GM12878 (cell line): ENCODE measurements around the gene TMEM171. TPM values are rescaled to one million over a fixed set of nuclear protein-coding genes. Genes with fewer than 3 reads are reported as not detected.

Experiments
- ATAC-seq: fragments of 200-7000 bp; cut with Tn5 transposase; 3 replicates; pipeline ENCODE4 v1.9.1; 2020; ENCODE audit warnings: mild to moderate bottlenecking, moderate library complexity
- BruUV-seq: library from RNA; stranded (reverse); fragments of 400-500 nt; replicated peaks from 2 replicates; lab custom pipeline; 2021; lab: Mats Ljungman, UMichigan
- CTCF ChIA-PET: fragments of 300-600 bp; sonication (Branson Sonifier 250); formaldehyde crosslinking; extraction: SDS; loops from one replicate; lab custom pipeline; 2021; ENCODE audit warnings: inconsistent platforms; lab: Yijun Ruan, JAX
- POLR2A ChIA-PET: fragments of 350-600 bp; formaldehyde crosslinking; extraction: SDS; loops from one replicate; lab custom pipeline; 2021; ENCODE audit warnings: inconsistent platforms; lab: Charles Lee
- RAD21 ChIA-PET: fragments of 300-600 bp; sonication (Branson Sonifier 250); formaldehyde crosslinking; loops from one replicate; lab custom pipeline; 2023; ENCODE audit warnings: antibody characterized with exemption; ENCODE audit not compliant: unreplicated experiment; lab: Charles Lee
- SMC1A ChIA-PET: fragments of 300-600 bp; sonication (Branson Sonifier 250); formaldehyde crosslinking; loops from one replicate; lab custom pipeline; 2023; ENCODE audit not compliant: unreplicated experiment, uncharacterized antibody; lab: Charles Lee
- DNase-seq: peaks from one replicate; pipeline ENCODE4 v3.0.0-alpha.2; 2011; ENCODE audit warnings: low read depth, low spot score
- FAIRE-seq: peaks from 3 replicates; lab custom pipeline; 2011; peaks lifted over from hg19 to GRCh38; lab: Jason Lieb, UNC
- H2AFZ ChIP-seq: 2 replicates; pipeline ENCODE4 v1.6.0; 2011; ENCODE audit warnings: low read depth, low read length, control low read depth; ENCODE audit not compliant: control insufficient read depth
- H3K27ac ChIP-seq: 2 replicates; pipeline ENCODE4 v1.5.1; 2011; ENCODE audit warnings: control low read depth; ENCODE audit not compliant: control insufficient read depth, insufficient read depth
- H3K27me3 ChIP-seq, 2 experiments: replicated peaks in 1 of 2; 2 replicates each; pipeline versions ENCODE4 v1.6.0 to v1.6.1; 2011; ENCODE audit warnings: low read length in 1 of 2; ENCODE audit not compliant: control insufficient read depth in 2 of 2, insufficient read depth in 2 of 2
- H3K36me3 ChIP-seq, 2 experiments: 2 replicates each; pipeline ENCODE4 v1.5.1; 2011; ENCODE audit warnings: low read length in 1 of 2; ENCODE audit not compliant: control insufficient read depth in 2 of 2, insufficient read depth in 2 of 2
- H3K4me1 ChIP-seq: 2 replicates; pipeline ENCODE4 v1.6.1; 2011; ENCODE audit warnings: mild to moderate bottlenecking, low read length, moderate library complexity, mixed read lengths; ENCODE audit not compliant: control insufficient read depth, insufficient read depth
- H3K4me2 ChIP-seq: 2 replicates; pipeline ENCODE4 v1.6.0; 2011; ENCODE audit warnings: control low read depth; ENCODE audit not compliant: control insufficient read depth, insufficient read depth
- H3K4me3 ChIP-seq: fragments of 200-600 bp; sonication (generic); 2 replicates; pipeline ENCODE4 v1.5.1; 2016
- H3K79me2 ChIP-seq: 2 replicates; pipeline ENCODE4 v1.6.0; 2011; ENCODE audit warnings: low read length; ENCODE audit not compliant: control insufficient read depth, insufficient read depth
- H3K9ac ChIP-seq: 2 replicates; pipeline ENCODE4 v1.8.0; 2011; ENCODE audit warnings: low read length, control low read depth, mixed read lengths; ENCODE audit not compliant: control insufficient read depth, insufficient read depth
- H3K9me3 ChIP-seq: replicated peaks from 3 replicates; pipeline ENCODE4 v1.5.1; 2011; ENCODE audit warnings: mild to moderate bottlenecking, low read length; ENCODE audit not compliant: control insufficient read depth, insufficient read depth
- H4K20me1 ChIP-seq: 2 replicates; pipeline ENCODE4 v1.6.0; 2011; ENCODE audit not compliant: control insufficient read depth, insufficient read depth
- KAT2A ChIP-seq: conservative IDR thresholded peaks from 2 replicates; pipeline ENCODE4 v1.6.1; 2011; ENCODE audit warnings: low read depth, low read length; ENCODE audit not compliant: control insufficient read depth
- PML ChIP-seq: IDR thresholded peaks from 2 replicates; pipeline ENCODE4 v1.6.1; 2012; ENCODE audit warnings: low read length, inconsistent platforms
- RCOR1 ChIP-seq: conservative IDR thresholded peaks from 2 replicates; pipeline ENCODE4 v1.6.1; 2012; ENCODE audit warnings: low read depth, low read length, improper control_type of control experiment
- SUZ12 ChIP-seq: fragments of 200-600 bp; sonication (generic); IDR thresholded peaks from one replicate; pipeline ENCODE4 v1.6.1; 2018; ENCODE audit warnings: antibody characterized with exemption, mild to moderate bottlenecking; ENCODE audit not compliant: unreplicated experiment
- TBL1XR1 ChIP-seq: IDR thresholded peaks from 2 replicates; pipeline ENCODE4 v1.6.1; 2012; ENCODE audit warnings: low read depth, low read length, improper control_type of control experiment
- WGBS: methylation state at CpG from one replicate; pipeline ENCODE4 v1.1.6; 2016; ENCODE audit warnings: low lambda C conversion rate; ENCODE audit not compliant: insufficient replicate concordance, insufficient coverage; ENCODE audit errors: missing lambda C conversion rate; 5-methylcytosine and 5-hydroxymethylcytosine counted together
- in situ Hi-C: fragments of 300-500 bp; cut with MboI; formaldehyde crosslinking; loops from 9 replicates; pipeline ENCODE4 v1.14.3; 2018; ENCODE audit warnings: mixed read lengths
- intact Hi-C: fragments of 100-400 bp; cut with micrococcal nuclease; formaldehyde crosslinking; loops from one replicate; pipeline ENCODE4 v1.14.2; 2022; ENCODE audit not compliant: unreplicated experiment
- polyA plus RNA-seq, 11 experiments: library from polyadenylated mRNA; depleted of rRNA in 4 of 11; unstranded in 6 of 11; stranded (reverse) in 5 of 11; fragments of >200 nt; fragmentation: Nextera tagmentation in 4 of 11; fragmentation: Illumina TruSeq in 1 of 11; extraction: Ambion mirVana in 4 of 11; extraction: Trizol in 1 of 11; gene quantifications; 1 replicate in 1 of 11; 2 replicates in 10 of 11; pipeline versions ENCODE4 v1.2.1 to v1.2.3, GENCODE V29; 2011 to 2016; ENCODE audit warnings: inconsistent platforms in 2 of 11, missing spikeins in 2 of 11, low read depth in 1 of 11
- total RNA-seq, 4 experiments: library from RNA; depleted of rRNA in 3 of 4; stranded (reverse); fragments of >200 nt in 3 of 4; fragmentation: Illumina TruSeq in 1 of 4; extraction: Trizol in 1 of 4; gene quantifications; 2 replicates each; pipeline versions ENCODE4 v1.2.1 to v1.2.3, GENCODE V29; 2013 to 2021
- TF ChIP-seq, protein P1 (sequence below): IDR thresholded peaks from 2 replicates; pipeline ENCODE4 v1.6.1; 2011; ENCODE audit warnings: low read depth, low read length, improper control_type of control experiment, borderline replicate concordance
- TF ChIP-seq, protein P2 (sequence below): IDR thresholded peaks from 2 replicates; pipeline ENCODE4 v1.6.1; 2011; ENCODE audit warnings: borderline replicate concordance, low read depth, mild to moderate bottlenecking, moderate library complexity, mixed read lengths, low read length; ENCODE audit not compliant: insufficient read depth; ENCODE audit errors: extremely low read length

TMEM171 gene
- total and polyA plus RNA-seq, 10 of the 15 experiments (the other 5 are each of a cell fraction or from before 2014, with no cell fraction given): not detected

GRCh38 chr5:73114044-73114688 is 6.2 kb upstream of the TMEM171 start:
- H3K9me3 ChIP-seq: no peaks in the 10 kb centered on the region
- H3K27me3 ChIP-seq: peaks cover 0 to 4% of the 10 kb centered on the region in 2 experiments; a peak in 2 of 4 replicates
- FAIRE-seq (no peak), DNase-seq (no peak), ATAC-seq (no peak)
- 0% methylated on average over 3 of the region's 3 CpGs for WGBS
- no peaks in the 10 kb centered on the region for H3K4me1 ChIP-seq
- no peak overlapping the region for H3K4me3 ChIP-seq
- no peak overlapping the region for H3K9ac ChIP-seq
- H4K20me1 ChIP-seq: no peaks in the 10 kb centered on the region
- ChIA-PET SMC1A (no interaction called here), CTCF (no interaction called here), RAD21 (no interaction called here), POLR2A (no interaction called here)
- in situ Hi-C loops (no loop called here), intact Hi-C loops (no loop called here)
- no TSS peak for BruUV-seq
- H3K36me3 ChIP-seq: no peaks in the 10 kb centered on the region
- no peak overlapping the region for H3K27ac ChIP-seq
- H2AFZ ChIP-seq: no peak overlapping the region
- H3K4me2 ChIP-seq: no peak overlapping the region
- H3K79me2 ChIP-seq: no peaks in the 10 kb centered on the region
- TF ChIP-seq, protein P1, sequence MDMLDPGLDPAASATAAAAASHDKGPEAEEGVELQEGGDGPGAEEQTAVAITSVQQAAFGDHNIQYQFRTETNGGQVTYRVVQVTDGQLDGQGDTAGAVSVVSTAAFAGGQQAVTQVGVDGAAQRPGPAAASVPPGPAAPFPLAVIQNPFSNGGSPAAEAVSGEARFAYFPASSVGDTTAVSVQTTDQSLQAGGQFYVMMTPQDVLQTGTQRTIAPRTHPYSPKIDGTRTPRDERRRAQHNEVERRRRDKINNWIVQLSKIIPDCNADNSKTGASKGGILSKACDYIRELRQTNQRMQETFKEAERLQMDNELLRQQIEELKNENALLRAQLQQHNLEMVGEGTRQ: no peak
- TF ChIP-seq TBL1XR1 (no peak), KAT2A (no peak), PML (no peak), SUZ12 (no peak), RCOR1 (no peak)
- TF ChIP-seq, protein P2, sequence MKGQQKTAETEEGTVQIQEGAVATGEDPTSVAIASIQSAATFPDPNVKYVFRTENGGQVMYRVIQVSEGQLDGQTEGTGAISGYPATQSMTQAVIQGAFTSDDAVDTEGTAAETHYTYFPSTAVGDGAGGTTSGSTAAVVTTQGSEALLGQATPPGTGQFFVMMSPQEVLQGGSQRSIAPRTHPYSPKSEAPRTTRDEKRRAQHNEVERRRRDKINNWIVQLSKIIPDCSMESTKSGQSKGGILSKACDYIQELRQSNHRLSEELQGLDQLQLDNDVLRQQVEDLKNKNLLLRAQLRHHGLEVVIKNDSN: no peak
